Liver (tissue), 9 donors: Measurements from ENCODE around the gene DST. TPM values are rescaled to one million over a fixed set of nuclear protein-coding genes. Genes with fewer than 3 reads are reported as not detected.

Experiments
- DNase-seq: peaks from one replicate; pipeline ENCODE4 v3.0.0-alpha.2; 2017; ENCODE audit warnings: low spot score
- H3K27ac ChIP-seq, 2 donors: one replicate each; pipeline ENCODE4 v1.7.0; 2013; ENCODE audit warnings: inconsistent platforms in 2 of 2, low read length in 2 of 2, control low read depth in 1 of 2, low read depth in 1 of 2, mild to moderate bottlenecking in 1 of 2
- H3K27me3 ChIP-seq, 4 donors: one replicate each; pipeline versions ENCODE4 v1.6.1 to v1.7.0; 2013; ENCODE audit warnings: low read length in 3 of 4, inconsistent platforms in 1 of 4, mild to moderate bottlenecking in 1 of 4, moderate library complexity in 1 of 4; ENCODE audit not compliant: control insufficient read depth in 4 of 4, insufficient read depth in 4 of 4
- H3K36me3 ChIP-seq, 4 donors: one replicate each; pipeline versions ENCODE4 v1.6.1 to v1.7.0; 2013; ENCODE audit warnings: low read length in 3 of 4, mild to moderate bottlenecking in 3 of 4, low read depth in 1 of 4, moderate library complexity in 1 of 4; ENCODE audit not compliant: control insufficient read depth in 4 of 4, insufficient read depth in 3 of 4
- H3K4me1 ChIP-seq, 4 donors: one replicate each; pipeline versions ENCODE4 v1.6.1 to v1.7.0; 2013; ENCODE audit warnings: low read length in 3 of 4, mild to moderate bottlenecking in 3 of 4, moderate library complexity in 1 of 4; ENCODE audit not compliant: control insufficient read depth in 4 of 4, insufficient read depth in 4 of 4
- H3K4me3 ChIP-seq, 3 donors: one replicate each; pipeline versions ENCODE4 v1.6.1 to v1.7.0; 2013; ENCODE audit warnings: low read length in 3 of 3, control low read depth in 1 of 3, low read depth in 1 of 3, mild to moderate bottlenecking in 1 of 3
- H3K9ac ChIP-seq, 2 donors: one replicate each; pipeline ENCODE4 v1.7.0; 2013; ENCODE audit warnings: low read length in 2 of 2, mild to moderate bottlenecking in 2 of 2, moderate library complexity in 2 of 2, control low read depth in 1 of 2, low read depth in 1 of 2
- H3K9me3 ChIP-seq, 4 donors: one replicate each; pipeline versions ENCODE4 v1.6.1 to v1.7.0; 2013; ENCODE audit warnings: low read length in 3 of 4; ENCODE audit not compliant: control insufficient read depth in 4 of 4
- EGR1 ChIP-seq, 2 donors: IDR thresholded peaks; 2 replicates each; pipeline ENCODE4 v1.6.1; 2016 to 2018; ENCODE audit warnings: antibody characterized with exemption in 2 of 2, low read depth in 2 of 2
- FOXA1 ChIP-seq: IDR thresholded peaks from 2 replicates; pipeline ENCODE4 v1.6.1; 2016; ENCODE audit warnings: antibody characterized with exemption
- FOXA2 ChIP-seq: IDR thresholded peaks from 2 replicates; pipeline ENCODE4 v1.6.1; 2016; ENCODE audit warnings: antibody characterized with exemption
- GABPA ChIP-seq, 2 donors: IDR thresholded peaks in 1 of 2; conservative IDR thresholded peaks in 1 of 2; 2 replicates each; pipeline ENCODE4 v1.6.1; 2016; ENCODE audit warnings: antibody characterized with exemption in 2 of 2, mild to moderate bottlenecking in 1 of 2, moderate library complexity in 1 of 2
- HNF4A ChIP-seq, 2 donors: conservative IDR thresholded peaks; 2 replicates each; pipeline ENCODE4 v1.6.1; 2016; ENCODE audit warnings: antibody characterized with exemption in 2 of 2, mild to moderate bottlenecking in 2 of 2
- HNF4G ChIP-seq: IDR thresholded peaks from 2 replicates; pipeline ENCODE4 v1.6.1; 2016; ENCODE audit warnings: antibody characterized with exemption
- NR2F2 ChIP-seq: IDR thresholded peaks from 2 replicates; pipeline ENCODE4 v1.6.1; 2016; ENCODE audit warnings: antibody characterized with exemption
- RXRA ChIP-seq, 2 donors: IDR thresholded peaks; 2 replicates each; pipeline ENCODE4 v1.6.1; 2017 to 2018; ENCODE audit warnings: antibody characterized with exemption in 2 of 2, mild to moderate bottlenecking in 1 of 2
- SP1 ChIP-seq: IDR thresholded peaks from 2 replicates; pipeline ENCODE4 v1.6.1; 2018; ENCODE audit warnings: antibody characterized with exemption, mild to moderate bottlenecking
- TAF1 ChIP-seq: conservative IDR thresholded peaks from 2 replicates; pipeline ENCODE4 v1.6.1; 2016; ENCODE audit warnings: antibody characterized with exemption, mild to moderate bottlenecking
- YY1 ChIP-seq: IDR thresholded peaks from 2 replicates; pipeline ENCODE4 v1.6.1; 2016; ENCODE audit warnings: antibody characterized with exemption, mild to moderate bottlenecking
- WGBS: extraction: QIAGEN DNeasy Blood & Tissue Kit; methylation state at CpG from one replicate; pipeline ENCODE4 v1.1.7; 2013; 5-methylcytosine and 5-hydroxymethylcytosine counted together
- polyA plus RNA-seq, 2 donors: library from polyadenylated mRNA; stranded (reverse) in 1 of 2; unstranded in 1 of 2; fragments of 200-250 nt in 1 of 2; fragments of >200 nt in 1 of 2; fragmentation: Nextera tagmentation in 1 of 2; extraction: Ambion mirVana in 1 of 2; gene quantifications; one replicate each; pipeline versions ENCODE4 v1.2.1 to v1.2.3, GENCODE V29; 2013 to 2015
- total RNA-seq, 2 donors: library from RNA; depleted of rRNA; stranded (reverse); fragments of >200 nt; gene quantifications; one replicate each; pipeline ENCODE4 v1.2.3, GENCODE V29; 2014
- TF ChIP-seq, protein P1 (sequence below): IDR thresholded peaks from 2 replicates; pipeline ENCODE4 v1.6.1; 2016; ENCODE audit warnings: antibody characterized with exemption
- TF ChIP-seq, protein P2 (sequence below): IDR thresholded peaks from 2 replicates; pipeline ENCODE4 v1.6.1; 2016; ENCODE audit warnings: antibody characterized with exemption, mild to moderate bottlenecking
- TF ChIP-seq, protein P3 (sequence below): IDR thresholded peaks from 2 replicates; pipeline ENCODE4 v1.6.1; 2016; ENCODE audit warnings: antibody characterized with exemption
- TF ChIP-seq, protein P4 (sequence below): IDR thresholded peaks from 2 replicates; pipeline ENCODE4 v1.6.1; 2016; ENCODE audit warnings: antibody characterized with exemption
- donor health status: healthy.
- donor health status: healthy.
- donor health status: healthy.
- donor health status: healthy.
- donor health status: healthy.

DST gene
- total and polyA plus RNA-seq, 4 donors: 30.5 to 234 (median 86.7) TPM

DNA sequence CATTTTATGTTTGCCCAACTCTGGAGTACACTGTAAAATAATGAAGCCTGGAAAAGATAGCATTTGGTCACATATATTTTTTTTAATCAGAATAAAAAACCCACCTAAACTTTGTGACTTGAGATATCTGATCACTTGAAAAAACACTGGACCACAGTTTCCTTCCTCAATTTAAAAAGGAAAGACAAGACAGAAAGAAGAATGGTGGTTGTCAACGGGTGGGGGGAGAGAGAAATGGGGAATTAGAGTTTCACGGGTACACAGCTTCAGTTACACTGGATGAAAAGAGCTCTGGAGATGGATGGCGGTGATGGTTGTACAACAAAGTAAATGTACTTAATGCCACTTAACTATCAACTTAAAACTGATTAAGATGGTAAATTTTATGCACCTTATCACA is 14.7 kb upstream of the DST start:
- no peak overlapping the region for H3K27ac ChIP-seq
- H3K36me3 ChIP-seq: peaks cover 0 to 12% (median 2%) of the 10 kb centered on the region in 4 donors
- no peak overlapping the region for H3K9ac ChIP-seq
- TF ChIP-seq, protein P1, sequence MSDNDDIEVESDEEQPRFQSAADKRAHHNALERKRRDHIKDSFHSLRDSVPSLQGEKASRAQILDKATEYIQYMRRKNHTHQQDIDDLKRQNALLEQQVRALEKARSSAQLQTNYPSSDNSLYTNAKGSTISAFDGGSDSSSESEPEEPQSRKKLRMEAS: no peak
- TF ChIP-seq GABPA (IDR thresholded peaks at IDR 0.05 in 1 of 2, conservative IDR thresholded peaks at IDR 0.05 in 1 of 2) (no peak), EGR1 (IDR thresholded peaks at IDR 0.05; ENCODE audit: low read depth in 2 of 2) (no peak), RXRA (IDR thresholded peaks at IDR 0.05) (no peak), FOXA1 (no peak), SP1 (no peak), TAF1 (no peak), HNF4G (no peak), FOXA2 (no peak), NR2F2 (no peak), HNF4A (conservative IDR thresholded peaks at IDR 0.05) (no peak), YY1 (no peak)
- TF ChIP-seq, protein P2, sequence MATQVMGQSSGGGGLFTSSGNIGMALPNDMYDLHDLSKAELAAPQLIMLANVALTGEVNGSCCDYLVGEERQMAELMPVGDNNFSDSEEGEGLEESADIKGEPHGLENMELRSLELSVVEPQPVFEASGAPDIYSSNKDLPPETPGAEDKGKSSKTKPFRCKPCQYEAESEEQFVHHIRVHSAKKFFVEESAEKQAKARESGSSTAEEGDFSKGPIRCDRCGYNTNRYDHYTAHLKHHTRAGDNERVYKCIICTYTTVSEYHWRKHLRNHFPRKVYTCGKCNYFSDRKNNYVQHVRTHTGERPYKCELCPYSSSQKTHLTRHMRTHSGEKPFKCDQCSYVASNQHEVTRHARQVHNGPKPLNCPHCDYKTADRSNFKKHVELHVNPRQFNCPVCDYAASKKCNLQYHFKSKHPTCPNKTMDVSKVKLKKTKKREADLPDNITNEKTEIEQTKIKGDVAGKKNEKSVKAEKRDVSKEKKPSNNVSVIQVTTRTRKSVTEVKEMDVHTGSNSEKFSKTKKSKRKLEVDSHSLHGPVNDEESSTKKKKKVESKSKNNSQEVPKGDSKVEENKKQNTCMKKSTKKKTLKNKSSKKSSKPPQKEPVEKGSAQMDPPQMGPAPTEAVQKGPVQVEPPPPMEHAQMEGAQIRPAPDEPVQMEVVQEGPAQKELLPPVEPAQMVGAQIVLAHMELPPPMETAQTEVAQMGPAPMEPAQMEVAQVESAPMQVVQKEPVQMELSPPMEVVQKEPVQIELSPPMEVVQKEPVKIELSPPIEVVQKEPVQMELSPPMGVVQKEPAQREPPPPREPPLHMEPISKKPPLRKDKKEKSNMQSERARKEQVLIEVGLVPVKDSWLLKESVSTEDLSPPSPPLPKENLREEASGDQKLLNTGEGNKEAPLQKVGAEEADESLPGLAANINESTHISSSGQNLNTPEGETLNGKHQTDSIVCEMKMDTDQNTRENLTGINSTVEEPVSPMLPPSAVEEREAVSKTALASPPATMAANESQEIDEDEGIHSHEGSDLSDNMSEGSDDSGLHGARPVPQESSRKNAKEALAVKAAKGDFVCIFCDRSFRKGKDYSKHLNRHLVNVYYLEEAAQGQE: no peak
- TF ChIP-seq, protein P3, sequence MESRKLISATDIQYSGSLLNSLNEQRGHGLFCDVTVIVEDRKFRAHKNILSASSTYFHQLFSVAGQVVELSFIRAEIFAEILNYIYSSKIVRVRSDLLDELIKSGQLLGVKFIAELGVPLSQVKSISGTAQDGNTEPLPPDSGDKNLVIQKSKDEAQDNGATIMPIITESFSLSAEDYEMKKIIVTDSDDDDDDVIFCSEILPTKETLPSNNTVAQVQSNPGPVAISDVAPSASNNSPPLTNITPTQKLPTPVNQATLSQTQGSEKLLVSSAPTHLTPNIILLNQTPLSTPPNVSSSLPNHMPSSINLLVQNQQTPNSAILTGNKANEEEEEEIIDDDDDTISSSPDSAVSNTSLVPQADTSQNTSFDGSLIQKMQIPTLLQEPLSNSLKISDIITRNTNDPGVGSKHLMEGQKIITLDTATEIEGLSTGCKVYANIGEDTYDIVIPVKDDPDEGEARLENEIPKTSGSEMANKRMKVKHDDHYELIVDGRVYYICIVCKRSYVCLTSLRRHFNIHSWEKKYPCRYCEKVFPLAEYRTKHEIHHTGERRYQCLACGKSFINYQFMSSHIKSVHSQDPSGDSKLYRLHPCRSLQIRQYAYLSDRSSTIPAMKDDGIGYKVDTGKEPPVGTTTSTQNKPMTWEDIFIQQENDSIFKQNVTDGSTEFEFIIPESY: no peak
- TF ChIP-seq, protein P4, sequence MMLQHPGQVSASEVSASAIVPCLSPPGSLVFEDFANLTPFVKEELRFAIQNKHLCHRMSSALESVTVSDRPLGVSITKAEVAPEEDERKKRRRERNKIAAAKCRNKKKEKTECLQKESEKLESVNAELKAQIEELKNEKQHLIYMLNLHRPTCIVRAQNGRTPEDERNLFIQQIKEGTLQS: no peak
- H3K4me3 ChIP-seq: no peak overlapping the region
- WGBS: 78% methylated on average over 3 of the region's 3 CpGs
- H3K27me3 ChIP-seq: no peaks in the 10 kb centered on the region
- H3K4me1 ChIP-seq: peaks cover 0 to 4% (median 0%) of the 10 kb centered on the region in 4 donors
- H3K9me3 ChIP-seq: no peaks in the 10 kb centered on the region
- DNase-seq: no peak

DNA sequence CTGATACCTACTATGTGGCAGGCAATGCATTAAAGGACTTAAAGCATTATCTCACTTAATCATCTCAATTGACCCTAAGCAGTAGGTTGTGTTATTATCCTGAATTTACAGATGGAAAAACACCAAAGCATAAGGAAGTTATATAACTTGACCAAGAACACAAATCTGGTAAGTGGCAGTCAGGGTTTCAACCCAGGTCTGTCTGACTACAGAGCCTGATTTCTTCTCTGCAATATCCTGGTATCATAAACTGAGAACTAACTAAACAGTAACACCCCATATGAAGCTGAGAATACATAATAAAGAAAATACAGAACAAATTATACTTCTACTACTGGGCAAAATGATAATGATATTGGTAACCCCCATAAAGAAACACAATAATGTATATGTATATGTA is 13.8 kb upstream of the DST start:
- Histone ChIP-seq H3K9me3 (no peaks in the 10 kb centered on the region), H3K9ac (no peak overlapping the region), H3K36me3 (peaks cover 0 to 8% (median 2%) of the 10 kb centered on the region in 4 donors), H3K27me3 (no peaks in the 10 kb centered on the region), H3K4me1 (peaks cover 0 to 4% (median 0%) of the 10 kb centered on the region in 4 donors), H3K27ac (peak overlapping the region in 1 of 2 donors; percentile 23), H3K4me3 (no peak overlapping the region)
- DNase-seq: no peak
- TF ChIP-seq GABPA (IDR thresholded peaks at IDR 0.05 in 1 of 2, conservative IDR thresholded peaks at IDR 0.05 in 1 of 2) (no peak), HNF4G (no peak), TAF1 (no peak), SP1 (no peak), HNF4A (conservative IDR thresholded peaks at IDR 0.05) (no peak)
- TF ChIP-seq, protein P3: no peak
